K562 (cell line): ENCODE measurements around the gene TMEM242. TPM values are rescaled to one million over a fixed set of nuclear protein-coding genes. Genes with fewer than 3 reads are reported as not detected.

Experiments used
- ARNT ChIP-seq, 2 experiments: fragments of 450-650 bp; IDR thresholded peaks; 2 replicates each; pipeline ENCODE4 v1.6.1; 2016; ENCODE audit warnings: mild to moderate bottlenecking in 1 of 2
- CBX8 ChIP-seq: fragments of 200-600 bp; sonication (generic); IDR thresholded peaks from 2 replicates; pipeline ENCODE4 v1.6.1; 2012; ENCODE audit warnings: borderline replicate concordance, mixed run types, low read depth, mild to moderate bottlenecking, moderate library complexity, mixed read lengths, low read length, control low read depth, inconsistent platforms; ENCODE audit not compliant: poor library complexity, severe bottlenecking; ENCODE audit errors: extremely low read depth
- EHMT2 ChIP-seq: fragments of 450-650 bp; IDR thresholded peaks from 2 replicates; pipeline ENCODE4 v1.6.1; 2018; ENCODE audit warnings: antibody characterized with exemption
- FOSL1 ChIP-seq: fragments of 200-800 bp; sonication (Bioruptor generic); conservative IDR thresholded peaks from 2 replicates; pipeline ENCODE4 v1.6.1; 2016; ENCODE audit warnings: missing genetic modification characterization, missing compliant biosample characterization
- RFX7 ChIP-seq: fragments of 250-450 bp; sonication (Bioruptor Pico); IDR thresholded peaks from 2 replicates; pipeline ENCODE4 v1.5.1; 2021; ENCODE audit warnings: mild to moderate bottlenecking
- SMARCA5 ChIP-seq: fragments of 450-650 bp; IDR thresholded peaks from 2 replicates; pipeline ENCODE4 v1.6.1; 2016
- ZNF23 ChIP-seq: fragments of 250-450 bp; sonication (Bioruptor Pico); IDR thresholded peaks from 2 replicates; pipeline ENCODE4 v1.4.0; 2020; ENCODE audit warnings: mild to moderate bottlenecking
- ZNF589 ChIP-seq: fragments of 200-800 bp; sonication (Bioruptor generic); IDR thresholded peaks from 2 replicates; pipeline ENCODE4 v1.6.1; 2016; ENCODE audit warnings: low read depth, missing genetic modification characterization, missing compliant biosample characterization
- ZSCAN32 ChIP-seq: fragments of 450-650 bp; formaldehyde crosslinking; IDR thresholded peaks from 2 replicates; pipeline ENCODE4 v1.4.0; 2020; ENCODE audit warnings: mild to moderate bottlenecking, moderate library complexity
- polyA plus RNA-seq, 8 experiments: library from polyadenylated mRNA; depleted of rRNA in 4 of 8; stranded (reverse) in 5 of 8; unstranded in 3 of 8; fragments of >200 nt; fragmentation: Nextera tagmentation in 2 of 8; fragmentation: Illumina TruSeq in 1 of 8; extraction: Ambion mirVana in 2 of 8; extraction: Trizol in 1 of 8; gene quantifications; 2 replicates each; pipeline versions ENCODE4 v1.2.1 to v1.2.3, GENCODE V29; 2011 to 2014; ENCODE audit warnings: inconsistent platforms in 1 of 8, missing spikeins in 1 of 8
- total RNA-seq, 7 experiments: library from RNA; depleted of rRNA in 6 of 7; stranded (reverse); fragments of >200 nt in 6 of 7; fragmentation: Illumina TruSeq in 2 of 7; extraction: Trizol in 2 of 7; gene quantifications; 2 replicates each; pipeline versions ENCODE4 v1.2.1 to v1.2.3, GENCODE V29; 2011 to 2021; ENCODE audit warnings: low replicate concordance in 1 of 7
- TF ChIP-seq, protein P1 (sequence below): fragments of 250-450 bp; sonication (Bioruptor Pico); IDR thresholded peaks from 2 replicates; pipeline ENCODE4 v1.5.0; 2020; ENCODE audit warnings: mild to moderate bottlenecking, borderline replicate concordance
- TF ChIP-seq, protein P2 (sequence below): fragments of 250-450 bp; sonication (Bioruptor Pico); IDR thresholded peaks from 2 replicates; pipeline ENCODE4 v1.5.0; 2022; ENCODE audit warnings: mild to moderate bottlenecking
- TF ChIP-seq, protein P3 (sequence below): fragments of 450-650 bp; formaldehyde crosslinking; IDR thresholded peaks from 2 replicates; pipeline ENCODE4 v1.4.0; 2020; ENCODE audit warnings: mild to moderate bottlenecking, moderate library complexity
- TF ChIP-seq, protein P4 (sequence below): sonication (generic); formaldehyde crosslinking; IDR thresholded peaks from 2 replicates; pipeline ENCODE4 v1.9.0; 2022; ENCODE audit warnings: mild to moderate bottlenecking, missing genetic modification reagents
- TF ChIP-seq, protein P5 (sequence below): fragments of 450-650 bp; IDR thresholded peaks from 2 replicates; pipeline ENCODE4 v1.6.1; 2016; ENCODE audit warnings: mild to moderate bottlenecking
- TF ChIP-seq, protein P6 (sequence below): fragments of 250-450 bp; sonication (Bioruptor Pico); IDR thresholded peaks from 2 replicates; pipeline ENCODE4 v1.8.0; 2021; ENCODE audit warnings: moderate library complexity, mild to moderate bottlenecking, inconsistent platforms

The TMEM242 gene
- total and polyA plus RNA-seq, 9 of the 15 experiments (the other 6 are each of a cell fraction or from before 2014, with no cell fraction given) = 9.5 to 35.3 (median 16.5) TPM

DNA sequence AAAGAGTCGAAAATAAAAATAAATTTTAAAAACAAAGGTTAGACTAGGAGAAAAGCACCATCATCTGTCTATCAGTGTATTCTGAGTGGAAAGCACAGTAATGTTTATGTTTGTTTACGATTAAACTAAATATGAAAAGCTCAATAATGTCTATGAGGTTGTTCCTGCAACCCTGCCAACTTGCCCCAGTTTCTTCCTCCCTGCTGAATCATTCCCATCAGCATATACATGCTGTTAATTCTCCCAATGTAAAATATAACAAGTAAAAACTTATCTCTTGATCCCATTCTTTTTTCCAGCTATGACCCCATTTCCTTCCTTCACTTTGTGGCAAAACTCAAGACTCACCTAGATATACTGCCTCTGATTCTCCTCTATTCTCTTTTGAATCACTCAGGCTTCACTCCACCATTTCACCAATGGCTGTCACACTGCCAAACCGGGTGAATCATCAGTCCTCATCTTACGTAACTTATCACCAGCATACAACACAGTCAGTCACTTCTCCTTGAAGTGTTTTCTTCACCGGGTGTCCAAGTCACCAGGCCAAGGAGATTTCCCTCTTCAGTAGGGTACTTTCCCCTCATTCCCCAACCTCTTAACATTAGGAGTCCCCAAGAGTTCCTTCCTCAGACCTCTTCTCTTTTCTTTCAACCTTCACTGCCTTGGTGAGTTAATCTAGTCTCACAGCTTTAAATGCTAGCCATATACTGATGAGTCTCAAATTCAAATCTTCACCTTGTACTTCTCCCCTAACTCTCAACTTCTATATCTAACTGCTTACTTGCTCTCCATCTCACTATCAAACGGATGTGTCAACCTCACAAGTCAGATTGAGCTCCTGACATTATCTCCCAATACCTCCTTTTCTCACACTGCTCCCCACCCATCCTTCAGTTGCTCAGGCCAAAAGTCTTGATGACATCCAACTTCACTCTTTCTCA is 6.2 kb downstream of the TMEM242 start (continued):
- TF ChIP-seq, protein P1, sequence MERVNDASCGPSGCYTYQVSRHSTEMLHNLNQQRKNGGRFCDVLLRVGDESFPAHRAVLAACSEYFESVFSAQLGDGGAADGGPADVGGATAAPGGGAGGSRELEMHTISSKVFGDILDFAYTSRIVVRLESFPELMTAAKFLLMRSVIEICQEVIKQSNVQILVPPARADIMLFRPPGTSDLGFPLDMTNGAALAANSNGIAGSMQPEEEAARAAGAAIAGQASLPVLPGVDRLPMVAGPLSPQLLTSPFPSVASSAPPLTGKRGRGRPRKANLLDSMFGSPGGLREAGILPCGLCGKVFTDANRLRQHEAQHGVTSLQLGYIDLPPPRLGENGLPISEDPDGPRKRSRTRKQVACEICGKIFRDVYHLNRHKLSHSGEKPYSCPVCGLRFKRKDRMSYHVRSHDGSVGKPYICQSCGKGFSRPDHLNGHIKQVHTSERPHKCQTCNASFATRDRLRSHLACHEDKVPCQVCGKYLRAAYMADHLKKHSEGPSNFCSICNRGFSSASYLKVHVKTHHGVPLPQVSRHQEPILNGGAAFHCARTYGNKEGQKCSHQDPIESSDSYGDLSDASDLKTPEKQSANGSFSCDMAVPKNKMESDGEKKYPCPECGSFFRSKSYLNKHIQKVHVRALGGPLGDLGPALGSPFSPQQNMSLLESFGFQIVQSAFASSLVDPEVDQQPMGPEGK (CRISPR knock-in tag) = no peak
- peak in 1 of 2 experiments; percentile 89; a peak in 3 of 4 replicates for TF ChIP-seq ARNT (IDR thresholded peaks at IDR 0.05)
- TF ChIP-seq, protein P2, sequence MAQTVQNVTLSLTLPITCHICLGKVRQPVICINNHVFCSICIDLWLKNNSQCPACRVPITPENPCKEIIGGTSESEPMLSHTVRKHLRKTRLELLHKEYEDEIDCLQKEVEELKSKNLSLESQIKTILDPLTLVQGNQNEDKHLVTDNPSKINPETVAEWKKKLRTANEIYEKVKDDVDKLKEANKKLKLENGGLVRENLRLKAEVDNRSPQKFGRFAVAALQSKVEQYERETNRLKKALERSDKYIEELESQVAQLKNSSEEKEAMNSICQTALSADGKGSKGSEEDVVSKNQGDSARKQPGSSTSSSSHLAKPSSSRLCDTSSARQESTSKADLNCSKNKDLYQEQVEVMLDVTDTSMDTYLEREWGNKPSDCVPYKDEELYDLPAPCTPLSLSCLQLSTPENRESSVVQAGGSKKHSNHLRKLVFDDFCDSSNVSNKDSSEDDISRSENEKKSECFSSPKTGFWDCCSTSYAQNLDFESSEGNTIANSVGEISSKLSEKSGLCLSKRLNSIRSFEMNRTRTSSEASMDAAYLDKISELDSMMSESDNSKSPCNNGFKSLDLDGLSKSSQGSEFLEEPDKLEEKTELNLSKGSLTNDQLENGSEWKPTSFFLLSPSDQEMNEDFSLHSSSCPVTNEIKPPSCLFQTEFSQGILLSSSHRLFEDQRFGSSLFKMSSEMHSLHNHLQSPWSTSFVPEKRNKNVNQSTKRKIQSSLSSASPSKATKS = no peak
- no peak for TF ChIP-seq RFX7
- TF ChIP-seq FOSL1 (tag) = peak; percentile 99
- peak; percentile 71; the same call in 1 of the 2 replicates for TF ChIP-seq SMARCA5
- no peak for TF ChIP-seq ZSCAN32 (CRISPR knock-in tag)
- TF ChIP-seq ZNF23 (CRISPR knock-in tag) = peak; percentile 3; the same call in 1 of the 2 replicates
- TF ChIP-seq, protein P3, sequence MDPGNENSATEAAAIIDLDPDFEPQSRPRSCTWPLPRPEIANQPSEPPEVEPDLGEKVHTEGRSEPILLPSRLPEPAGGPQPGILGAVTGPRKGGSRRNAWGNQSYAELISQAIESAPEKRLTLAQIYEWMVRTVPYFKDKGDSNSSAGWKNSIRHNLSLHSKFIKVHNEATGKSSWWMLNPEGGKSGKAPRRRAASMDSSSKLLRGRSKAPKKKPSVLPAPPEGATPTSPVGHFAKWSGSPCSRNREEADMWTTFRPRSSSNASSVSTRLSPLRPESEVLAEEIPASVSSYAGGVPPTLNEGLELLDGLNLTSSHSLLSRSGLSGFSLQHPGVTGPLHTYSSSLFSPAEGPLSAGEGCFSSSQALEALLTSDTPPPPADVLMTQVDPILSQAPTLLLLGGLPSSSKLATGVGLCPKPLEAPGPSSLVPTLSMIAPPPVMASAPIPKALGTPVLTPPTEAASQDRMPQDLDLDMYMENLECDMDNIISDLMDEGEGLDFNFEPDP (CRISPR knock-in tag) = no peak
- TF ChIP-seq, protein P4, sequence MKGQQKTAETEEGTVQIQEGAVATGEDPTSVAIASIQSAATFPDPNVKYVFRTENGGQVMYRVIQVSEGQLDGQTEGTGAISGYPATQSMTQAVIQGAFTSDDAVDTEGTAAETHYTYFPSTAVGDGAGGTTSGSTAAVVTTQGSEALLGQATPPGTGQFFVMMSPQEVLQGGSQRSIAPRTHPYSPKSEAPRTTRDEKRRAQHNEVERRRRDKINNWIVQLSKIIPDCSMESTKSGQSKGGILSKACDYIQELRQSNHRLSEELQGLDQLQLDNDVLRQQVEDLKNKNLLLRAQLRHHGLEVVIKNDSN (CRISPR knock-in tag) = no peak
- TF ChIP-seq, protein P5, sequence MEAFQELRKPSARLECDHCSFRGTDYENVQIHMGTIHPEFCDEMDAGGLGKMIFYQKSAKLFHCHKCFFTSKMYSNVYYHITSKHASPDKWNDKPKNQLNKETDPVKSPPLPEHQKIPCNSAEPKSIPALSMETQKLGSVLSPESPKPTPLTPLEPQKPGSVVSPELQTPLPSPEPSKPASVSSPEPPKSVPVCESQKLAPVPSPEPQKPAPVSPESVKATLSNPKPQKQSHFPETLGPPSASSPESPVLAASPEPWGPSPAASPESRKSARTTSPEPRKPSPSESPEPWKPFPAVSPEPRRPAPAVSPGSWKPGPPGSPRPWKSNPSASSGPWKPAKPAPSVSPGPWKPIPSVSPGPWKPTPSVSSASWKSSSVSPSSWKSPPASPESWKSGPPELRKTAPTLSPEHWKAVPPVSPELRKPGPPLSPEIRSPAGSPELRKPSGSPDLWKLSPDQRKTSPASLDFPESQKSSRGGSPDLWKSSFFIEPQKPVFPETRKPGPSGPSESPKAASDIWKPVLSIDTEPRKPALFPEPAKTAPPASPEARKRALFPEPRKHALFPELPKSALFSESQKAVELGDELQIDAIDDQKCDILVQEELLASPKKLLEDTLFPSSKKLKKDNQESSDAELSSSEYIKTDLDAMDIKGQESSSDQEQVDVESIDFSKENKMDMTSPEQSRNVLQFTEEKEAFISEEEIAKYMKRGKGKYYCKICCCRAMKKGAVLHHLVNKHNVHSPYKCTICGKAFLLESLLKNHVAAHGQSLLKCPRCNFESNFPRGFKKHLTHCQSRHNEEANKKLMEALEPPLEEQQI = peak; percentile 61; the same call in 1 of the 2 replicates
- TF ChIP-seq, protein P6, sequence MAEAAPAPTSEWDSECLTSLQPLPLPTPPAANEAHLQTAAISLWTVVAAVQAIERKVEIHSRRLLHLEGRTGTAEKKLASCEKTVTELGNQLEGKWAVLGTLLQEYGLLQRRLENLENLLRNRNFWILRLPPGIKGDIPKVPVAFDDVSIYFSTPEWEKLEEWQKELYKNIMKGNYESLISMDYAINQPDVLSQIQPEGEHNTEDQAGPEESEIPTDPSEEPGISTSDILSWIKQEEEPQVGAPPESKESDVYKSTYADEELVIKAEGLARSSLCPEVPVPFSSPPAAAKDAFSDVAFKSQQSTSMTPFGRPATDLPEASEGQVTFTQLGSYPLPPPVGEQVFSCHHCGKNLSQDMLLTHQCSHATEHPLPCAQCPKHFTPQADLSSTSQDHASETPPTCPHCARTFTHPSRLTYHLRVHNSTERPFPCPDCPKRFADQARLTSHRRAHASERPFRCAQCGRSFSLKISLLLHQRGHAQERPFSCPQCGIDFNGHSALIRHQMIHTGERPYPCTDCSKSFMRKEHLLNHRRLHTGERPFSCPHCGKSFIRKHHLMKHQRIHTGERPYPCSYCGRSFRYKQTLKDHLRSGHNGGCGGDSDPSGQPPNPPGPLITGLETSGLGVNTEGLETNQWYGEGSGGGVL (CRISPR knock-in tag) = no peak
- no peak for TF ChIP-seq CBX8
- TF ChIP-seq EHMT2 = peak; percentile 93
- no peak for TF ChIP-seq ZNF589 (CRISPR knock-in tag)
